H9 (cell line): Measurements from ENCODE around the gene CYSTM1. TPM values are rescaled to one million over a fixed set of nuclear protein-coding genes. Genes with fewer than 3 reads are reported as not detected.

ENCODE experiments used
- DNase-seq: peaks from one replicate; pipeline ENCODE4 v3.0.0-alpha.2; 2017
- H2AFZ ChIP-seq: one replicate; pipeline ENCODE4 v1.6.1; 2013; ENCODE audit warnings: mild to moderate bottlenecking, low read length, control low read depth, moderate library complexity
- H2AK5ac ChIP-seq: 2 replicates; pipeline ENCODE4 v1.6.1; 2013; ENCODE audit warnings: low read length, control low read depth, mixed read lengths; ENCODE audit not compliant: insufficient read length
- H2BK120ac ChIP-seq: one replicate; pipeline ENCODE4 v1.6.1; 2013; ENCODE audit warnings: low read depth, mild to moderate bottlenecking, low read length, control low read depth, inconsistent platforms; ENCODE audit not compliant: poor library complexity, severe bottlenecking
- H2BK12ac ChIP-seq: 2 replicates; pipeline ENCODE4 v1.6.1; 2013; ENCODE audit warnings: low read length, control low read depth, mixed read lengths, low read depth; ENCODE audit not compliant: insufficient read length
- H2BK15ac ChIP-seq: 2 replicates; pipeline ENCODE4 v1.6.1; 2013; ENCODE audit warnings: low read depth, low read length, control low read depth
- H2BK20ac ChIP-seq: one replicate; pipeline ENCODE4 v1.6.1; 2013; ENCODE audit warnings: low read depth, mild to moderate bottlenecking, low read length, control low read depth, inconsistent platforms; ENCODE audit not compliant: poor library complexity, severe bottlenecking
- H2BK5ac ChIP-seq: 2 replicates; pipeline ENCODE4 v1.6.1; 2013; ENCODE audit warnings: low read length, control low read depth, mixed read lengths; ENCODE audit not compliant: insufficient read length
- H3K14ac ChIP-seq: 2 replicates; pipeline ENCODE4 v1.6.1; 2013; ENCODE audit warnings: low read length, control low read depth; ENCODE audit not compliant: insufficient read depth
- H3K18ac ChIP-seq: 2 replicates; pipeline ENCODE4 v1.6.1; 2013; ENCODE audit warnings: low read depth, mild to moderate bottlenecking, mixed read lengths, low read length, control low read depth; ENCODE audit not compliant: insufficient read length
- H3K23ac ChIP-seq: 2 replicates; pipeline ENCODE4 v1.6.1; 2013; ENCODE audit warnings: low read length, control low read depth, mixed read lengths, low read depth; ENCODE audit not compliant: insufficient read length
- H3K23me2 ChIP-seq: 2 replicates; pipeline ENCODE4 v1.6.1; 2013; ENCODE audit warnings: low read depth, mild to moderate bottlenecking, mixed read lengths, low read length, control low read depth; ENCODE audit not compliant: insufficient read length, poor library complexity, severe bottlenecking
- H3K27ac ChIP-seq: 2 replicates; pipeline ENCODE4 v1.5.1; 2013; ENCODE audit warnings: low read length, control low read depth, mixed read lengths, low read depth; ENCODE audit not compliant: insufficient read length
- H3K27me3 ChIP-seq: 2 replicates; pipeline ENCODE4 v1.6.1; 2013; ENCODE audit warnings: low read length, control low read depth, inconsistent platforms; ENCODE audit not compliant: insufficient read depth
- H3K4ac ChIP-seq: 2 replicates; pipeline ENCODE4 v1.6.1; 2013; ENCODE audit warnings: low read depth, mild to moderate bottlenecking, control low read depth, inconsistent platforms, low read length, moderate library complexity
- H3K4me1 ChIP-seq: 2 replicates; pipeline ENCODE4 v1.6.1; 2013; ENCODE audit warnings: low read length, control low read depth, inconsistent platforms; ENCODE audit not compliant: insufficient read depth
- H3K4me2 ChIP-seq: 2 replicates; pipeline ENCODE4 v1.6.1; 2013; ENCODE audit warnings: low read length, control low read depth, mixed read lengths; ENCODE audit not compliant: insufficient read length, insufficient read depth
- H3K56ac ChIP-seq: 2 replicates; pipeline ENCODE4 v1.6.1; 2013; ENCODE audit warnings: low read depth, mild to moderate bottlenecking, mixed read lengths, low read length, control low read depth; ENCODE audit not compliant: insufficient read length
- H3K79me1 ChIP-seq: 2 replicates; pipeline ENCODE4 v1.6.1; 2013; ENCODE audit warnings: low read depth, mild to moderate bottlenecking, moderate library complexity, low read length, control low read depth, inconsistent platforms; ENCODE audit not compliant: insufficient read depth, poor library complexity, severe bottlenecking
- H3K79me2 ChIP-seq: 2 replicates; pipeline ENCODE4 v1.6.1; 2013; ENCODE audit warnings: low read length, control low read depth, inconsistent platforms; ENCODE audit not compliant: insufficient read depth
- H3K9ac ChIP-seq: 2 replicates; pipeline ENCODE4 v1.6.1; 2013; ENCODE audit warnings: low read length, control low read depth, mixed read lengths; ENCODE audit not compliant: insufficient read length; ENCODE audit errors: extremely low read depth
- H3K9me3 ChIP-seq: one replicate; pipeline ENCODE4 v1.6.1; 2013; ENCODE audit warnings: low read depth, low read length, inconsistent platforms; ENCODE audit not compliant: control insufficient read depth
- H3T11ph ChIP-seq: one replicate; pipeline ENCODE4 v1.6.1; 2013; ENCODE audit warnings: mild to moderate bottlenecking, low read length, control low read depth, inconsistent platforms
- H4K20me1 ChIP-seq: one replicate; pipeline ENCODE4 v1.6.1; 2013; ENCODE audit not compliant: control insufficient read depth, insufficient read length, insufficient read depth
- H4K5ac ChIP-seq: 2 replicates; pipeline ENCODE4 v1.6.1; 2013; ENCODE audit warnings: low read depth, mild to moderate bottlenecking, mixed read lengths, low read length, control low read depth; ENCODE audit not compliant: insufficient read length
- H4K8ac ChIP-seq: replicated peaks from 2 replicates; pipeline ENCODE4 v1.6.1; 2013; ENCODE audit warnings: low read length, control low read depth, mixed read lengths, low read depth; ENCODE audit not compliant: insufficient read length
- H4K91ac ChIP-seq: 2 replicates; pipeline ENCODE4 v1.6.1; 2013; ENCODE audit warnings: low read depth, mild to moderate bottlenecking, moderate library complexity, mixed read lengths, low read length, control low read depth; ENCODE audit not compliant: insufficient read length
- H3K27ac Mint-ChIP-seq, 3 experiments: 2 replicates in 2 of 3; 3 replicates in 1 of 3; pipeline ENCODE4 v1.8.0; 2020 to 2021; ENCODE audit warnings: mixed read lengths in 3 of 3, mild to moderate bottlenecking in 1 of 3, moderate library complexity in 1 of 3
- H3K27me3 Mint-ChIP-seq: 2 replicates; pipeline ENCODE4 v1.8.0; 2021; ENCODE audit warnings: low read depth, mild to moderate bottlenecking, moderate library complexity, mixed read lengths
- H3K36me3 Mint-ChIP-seq, 3 experiments: 2 replicates in 2 of 3; 3 replicates in 1 of 3; pipeline ENCODE4 v1.8.0; 2020 to 2021; ENCODE audit warnings: low read depth in 3 of 3, mixed read lengths in 3 of 3; ENCODE audit not compliant: insufficient read depth in 1 of 3
- H3K4me1 Mint-ChIP-seq, 2 experiments: 2 replicates each; pipeline ENCODE4 v1.8.0; 2020; ENCODE audit warnings: mixed read lengths in 2 of 2
- H3K4me3 Mint-ChIP-seq, 2 experiments: 2 replicates in 1 of 2; 3 replicates in 1 of 2; pipeline ENCODE4 v1.8.0; 2020 to 2021; ENCODE audit warnings: mild to moderate bottlenecking in 2 of 2, mixed read lengths in 2 of 2, moderate library complexity in 1 of 2
- H3K9me3 Mint-ChIP-seq, 2 experiments: 2 replicates in 1 of 2; 3 replicates in 1 of 2; pipeline ENCODE4 v1.8.0; 2020; ENCODE audit warnings: mild to moderate bottlenecking in 2 of 2, mixed read lengths in 2 of 2, moderate library complexity in 1 of 2
- CTCF ChIP-seq: fragments of 200-600 bp; sonication (generic); conservative IDR thresholded peaks from 3 replicates; pipeline ENCODE4 v1.8.0; 2021; ENCODE audit warnings: antibody characterized with exemption, mild to moderate bottlenecking
- WGBS: extraction: QIAGEN DNeasy Blood & Tissue Kit; methylation state at CpG from one replicate; pipeline ENCODE4 v1.1.7; 2013; ENCODE audit warnings: missing lambda C conversion rate, low lambda C conversion rate, mixed read lengths; ENCODE audit not compliant: insufficient read length; ENCODE audit errors: extremely low coverage; 5-methylcytosine and 5-hydroxymethylcytosine counted together
- total RNA-seq: library from RNA; stranded (reverse); gene quantifications from 2 replicates; pipeline ENCODE4 v1.2.1, GENCODE V29; 2021

CYSTM1 gene
- total RNA-seq, 1 experiment from 2014 or later: 20.6 TPM

GRCh38 chr5:140189977-140190871 lies 15.2 kb downstream of the CYSTM1 start:
- no peak overlapping the region for H3K4me2 ChIP-seq
- Mint-ChIP-seq H3K4me1 (peaks cover 19 to 26% of the 10 kb centered on the region in 2 experiments), H3K9me3 (no peaks in the 10 kb centered on the region), H3K4me3 (no peak overlapping the region), H3K36me3 (peaks cover 0 to 3% (median 0%) of the 10 kb centered on the region in 3 experiments; a peak in 2 of 7 replicates), H3K27me3 (no peaks in the 10 kb centered on the region), H3K27ac (no peak overlapping the region)
- H4K91ac ChIP-seq: no peak overlapping the region
- no peak overlapping the region for H2AK5ac ChIP-seq
- no peaks in the 10 kb centered on the region for H3K9me3 ChIP-seq
- no peak overlapping the region for H3K18ac ChIP-seq
- no peaks in the 10 kb centered on the region for H3K79me2 ChIP-seq
- H4K5ac ChIP-seq: no peak overlapping the region
- H4K20me1 ChIP-seq: no peaks in the 10 kb centered on the region
- no peak overlapping the region for H2BK12ac ChIP-seq
- H3K27ac ChIP-seq: no peak overlapping the region
- no peak for TF ChIP-seq CTCF
- H2BK15ac ChIP-seq: no peak overlapping the region
- no peak overlapping the region for H3K23ac ChIP-seq
- H2BK120ac ChIP-seq: no peak overlapping the region
- peaks cover 14% of the 10 kb centered on the region; the same call in 1 of the 2 replicates for H3K4me1 ChIP-seq
- no peak overlapping the region for H2BK5ac ChIP-seq
- WGBS: no CpG with 5 or more reads among the region's 3 CpGs
- H3T11ph ChIP-seq: no peak overlapping the region
- H2AFZ ChIP-seq: no peak overlapping the region
- no peak overlapping the region for H3K9ac ChIP-seq
- no peak overlapping the region for H2BK20ac ChIP-seq
- no peak overlapping the region for H4K8ac ChIP-seq
- no peak for DNase-seq
- no peak overlapping the region for H3K14ac ChIP-seq
- H3K27me3 ChIP-seq: no peaks in the 10 kb centered on the region
- no peak overlapping the region for H3K4ac ChIP-seq
- no peak overlapping the region for H3K56ac ChIP-seq
- H3K23me2 ChIP-seq: no peaks in the 10 kb centered on the region
- peaks cover 2% of the 10 kb centered on the region for H3K79me1 ChIP-seq
